22Rv1 (cell line): ENCODE measurements around the gene TMED5.

Source experiments
- H3K27ac ChIP-seq: fragments of 450-650 bp; 2 replicates; pipeline ENCODE4 v1.5.1; 2017
- ZFX ChIP-seq: fragments of 450-650 bp; IDR thresholded peaks from 2 replicates; pipeline ENCODE4 v1.6.1; 2017; ENCODE audit warnings: antibody characterized with exemption, borderline replicate concordance
- TF ChIP-seq, protein P1 (sequence below): fragments of 450-650 bp; IDR thresholded peaks from 2 replicates; pipeline ENCODE4 v1.5.1; 2017; ENCODE audit warnings: mild to moderate bottlenecking

Gene TMED5

DNA sequence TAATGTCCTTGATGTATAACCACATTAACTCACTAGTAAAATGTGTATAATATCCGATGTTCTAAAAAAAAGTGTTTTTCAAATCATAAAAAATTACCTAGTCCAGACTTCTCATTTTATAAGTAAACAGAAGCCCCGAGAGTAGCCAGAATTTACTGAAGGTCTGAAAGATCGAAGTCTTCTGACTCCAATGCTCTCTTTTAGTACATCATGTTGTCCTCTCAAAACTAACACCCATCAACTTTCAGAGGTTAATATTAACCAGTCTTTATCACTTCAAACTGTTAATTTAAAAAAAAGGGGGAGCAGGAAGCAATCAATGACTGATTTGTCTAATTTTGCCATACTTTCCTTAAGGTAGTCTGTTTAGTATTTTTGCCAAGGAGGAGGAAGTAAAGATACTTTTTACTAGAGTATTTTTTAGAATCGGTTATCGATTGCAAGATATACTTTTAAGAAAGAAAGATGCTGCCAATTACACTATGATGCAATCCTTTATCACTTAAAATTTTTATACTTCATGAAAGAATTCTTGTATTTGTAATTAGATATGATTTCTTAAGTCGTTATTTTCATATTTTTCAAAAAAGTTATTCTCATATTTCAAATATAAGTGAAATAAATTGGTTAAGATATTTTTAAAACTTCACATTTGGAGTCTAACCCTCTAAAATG lies 25.8 kb upstream of the TMED5 start:
- TF ChIP-seq, protein P1, sequence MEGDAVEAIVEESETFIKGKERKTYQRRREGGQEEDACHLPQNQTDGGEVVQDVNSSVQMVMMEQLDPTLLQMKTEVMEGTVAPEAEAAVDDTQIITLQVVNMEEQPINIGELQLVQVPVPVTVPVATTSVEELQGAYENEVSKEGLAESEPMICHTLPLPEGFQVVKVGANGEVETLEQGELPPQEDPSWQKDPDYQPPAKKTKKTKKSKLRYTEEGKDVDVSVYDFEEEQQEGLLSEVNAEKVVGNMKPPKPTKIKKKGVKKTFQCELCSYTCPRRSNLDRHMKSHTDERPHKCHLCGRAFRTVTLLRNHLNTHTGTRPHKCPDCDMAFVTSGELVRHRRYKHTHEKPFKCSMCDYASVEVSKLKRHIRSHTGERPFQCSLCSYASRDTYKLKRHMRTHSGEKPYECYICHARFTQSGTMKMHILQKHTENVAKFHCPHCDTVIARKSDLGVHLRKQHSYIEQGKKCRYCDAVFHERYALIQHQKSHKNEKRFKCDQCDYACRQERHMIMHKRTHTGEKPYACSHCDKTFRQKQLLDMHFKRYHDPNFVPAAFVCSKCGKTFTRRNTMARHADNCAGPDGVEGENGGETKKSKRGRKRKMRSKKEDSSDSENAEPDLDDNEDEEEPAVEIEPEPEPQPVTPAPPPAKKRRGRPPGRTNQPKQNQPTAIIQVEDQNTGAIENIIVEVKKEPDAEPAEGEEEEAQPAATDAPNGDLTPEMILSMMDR: no peak
- TF ChIP-seq ZFX: no peak
- no peak overlapping the region for H3K27ac ChIP-seq

DNA sequence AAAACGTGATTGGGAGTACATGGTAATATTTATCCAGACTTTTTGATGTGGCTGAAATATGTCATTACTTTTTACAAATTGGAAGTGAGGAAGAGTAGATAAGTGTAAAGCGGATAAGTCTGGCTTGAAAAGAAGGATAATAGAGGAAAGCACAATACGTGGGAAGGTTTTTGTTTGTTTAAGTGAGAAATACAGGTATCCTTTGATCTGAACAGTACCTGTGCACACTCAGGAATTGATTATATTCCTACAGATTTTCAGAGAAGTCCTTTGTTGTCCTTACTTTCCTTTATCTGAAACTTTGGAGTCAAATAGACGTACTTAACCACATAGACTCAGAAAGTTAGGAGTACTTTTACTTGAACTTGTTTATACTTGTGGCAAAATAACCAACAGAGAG lies 20.5 kb upstream of the TMED5 start:
- H3K27ac ChIP-seq: no peak overlapping the region

DNA sequence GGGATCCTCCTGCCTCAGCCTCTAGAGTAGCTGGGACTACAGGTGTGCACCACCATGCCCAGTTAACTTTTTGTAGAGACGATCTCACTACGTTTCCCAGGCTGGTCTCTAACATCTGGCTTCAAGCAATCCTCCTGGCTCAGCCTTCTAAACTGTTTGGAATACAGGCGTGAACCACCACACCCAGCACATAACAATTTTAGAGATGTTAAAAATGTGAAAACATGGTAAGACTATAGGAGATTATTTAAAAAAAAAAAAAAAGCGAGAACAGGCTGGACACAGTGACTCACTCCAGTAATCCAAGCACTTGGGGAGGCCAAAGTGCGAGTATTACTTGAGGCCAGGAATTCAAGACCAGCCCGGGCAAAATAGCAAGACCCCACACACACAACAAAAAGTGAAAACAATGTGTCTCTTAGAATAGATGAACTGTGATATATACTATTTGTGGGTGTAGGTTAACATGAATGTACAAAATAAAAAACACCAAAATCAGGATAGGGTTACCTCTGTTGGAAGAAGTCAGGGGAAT lies 19.9 kb upstream of the TMED5 start:
- TF ChIP-seq, protein P1: no peak
- TF ChIP-seq ZFX: no peak
- H3K27ac ChIP-seq: no peak overlapping the region

More for the DNA sequence above, 20.5 kb upstream of the TMED5 start:
- TF ChIP-seq, protein P1: no peak
- no peak for TF ChIP-seq ZFX

DNA sequence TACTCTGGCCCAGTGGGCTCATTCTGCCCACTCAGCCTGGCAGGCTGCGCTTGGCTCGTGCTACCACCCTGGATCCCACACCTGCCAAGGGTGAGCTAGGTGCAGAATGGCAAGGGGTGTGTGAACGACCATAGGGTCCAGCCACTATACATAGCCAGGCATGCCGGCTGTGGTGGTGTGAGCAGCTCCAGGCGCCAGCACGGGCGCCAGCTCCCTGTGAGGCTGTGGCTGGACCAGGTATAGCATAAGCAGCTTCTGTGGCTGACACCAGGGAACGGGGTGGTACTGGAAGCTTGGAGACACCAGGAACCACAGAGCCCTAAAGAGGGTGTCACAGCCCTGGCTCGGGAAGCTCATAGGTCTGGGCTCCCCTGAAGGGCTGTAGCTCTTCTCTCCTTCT lies 18.9 kb upstream of the TMED5 start:
- no peak overlapping the region for H3K27ac ChIP-seq
- TF ChIP-seq, protein P1: no peak
- TF ChIP-seq ZFX: no peak

DNA sequence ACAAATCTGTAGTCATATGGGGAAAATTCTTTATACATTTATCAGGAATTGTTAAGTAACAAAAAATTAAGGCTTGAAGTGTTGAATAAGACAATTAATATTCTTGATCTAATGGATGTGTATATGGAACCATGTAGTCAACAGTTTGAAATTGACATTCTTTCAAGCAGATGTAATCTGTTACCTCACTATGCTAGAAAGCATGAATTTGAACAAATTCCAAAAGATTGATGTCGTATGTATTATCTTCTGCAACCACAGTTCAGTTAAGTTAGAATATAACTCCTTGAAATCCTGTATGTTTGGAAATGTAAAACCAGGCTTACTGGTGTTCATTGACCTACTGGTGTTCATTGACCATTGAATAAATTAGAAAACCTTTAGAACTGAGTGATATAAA lies 16.4 kb upstream of the TMED5 start:
- TF ChIP-seq ZFX: no peak
- TF ChIP-seq, protein P1: no peak
- H3K27ac ChIP-seq: no peak overlapping the region

DNA sequence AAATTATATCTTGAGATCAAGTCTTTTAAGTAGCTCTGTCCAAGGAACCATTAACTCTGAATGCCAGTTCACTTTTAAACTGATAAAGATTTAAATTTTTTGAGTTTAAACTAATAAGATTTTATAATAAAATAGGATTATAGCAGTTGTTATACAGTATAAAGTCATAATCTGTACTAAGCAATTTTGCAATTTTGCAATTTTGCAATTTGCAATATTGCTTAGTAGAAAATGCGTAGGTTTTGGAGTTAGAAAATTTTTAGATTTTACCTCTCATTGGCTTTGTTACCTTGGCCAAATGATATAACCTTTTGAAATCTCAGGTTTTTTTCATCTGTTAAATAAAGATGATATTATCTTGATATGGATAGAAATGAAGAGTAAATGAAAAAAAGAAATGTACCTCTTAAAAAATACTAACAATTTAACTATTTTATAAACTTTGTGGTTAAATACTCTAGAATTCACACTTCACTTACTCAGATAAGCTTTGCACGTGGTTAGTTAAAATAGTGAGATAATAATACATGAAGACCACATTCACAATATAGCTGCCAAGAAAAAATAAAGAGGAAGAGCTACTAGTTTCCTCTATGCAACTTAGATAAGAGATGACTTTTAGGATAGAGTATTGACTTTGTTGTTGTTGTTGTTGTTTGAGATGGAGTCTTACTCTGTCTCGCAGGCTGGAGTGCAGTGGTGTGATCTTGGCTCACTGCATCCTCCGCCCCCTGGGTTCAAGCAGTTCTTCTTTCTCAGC lies 14.2 kb upstream of the TMED5 start:
- TF ChIP-seq ZFX: no peak
- TF ChIP-seq, protein P1: no peak
- H3K27ac ChIP-seq: no peak overlapping the region

DNA sequence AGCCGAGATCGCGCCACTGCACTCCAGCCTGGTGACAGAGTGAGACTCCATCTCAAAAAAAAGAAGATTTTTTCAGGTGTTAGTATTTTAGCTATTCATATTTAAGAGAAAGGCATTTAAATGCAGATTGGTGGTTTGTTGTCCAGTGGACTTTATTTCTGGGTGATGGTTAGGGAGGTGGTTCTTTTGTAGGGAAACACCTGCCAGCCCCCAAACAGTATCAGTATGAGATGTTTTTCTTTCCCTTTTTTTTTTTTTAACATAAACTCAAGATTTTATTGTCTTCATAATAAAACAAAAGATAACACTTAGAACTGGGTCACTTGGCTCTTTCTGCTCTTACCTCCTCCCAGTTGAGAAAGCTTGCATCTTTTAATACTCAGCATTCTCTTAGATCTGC lies 10.2 kb upstream of the TMED5 start:
- no peak for TF ChIP-seq ZFX
- TF ChIP-seq, protein P1: no peak
- no peak overlapping the region for H3K27ac ChIP-seq
